HG03095 (cell line): ENCODE results near the gene NRARP.

ENCODE experiments used
- ATAC-seq: cut with Tn5 transposase; IDR thresholded peaks from one replicate; pipeline ENCODE4 v1.9.1; 2021; ENCODE audit warnings: moderate library complexity; ENCODE audit not compliant: unreplicated experiment

NRARP gene

DNA sequence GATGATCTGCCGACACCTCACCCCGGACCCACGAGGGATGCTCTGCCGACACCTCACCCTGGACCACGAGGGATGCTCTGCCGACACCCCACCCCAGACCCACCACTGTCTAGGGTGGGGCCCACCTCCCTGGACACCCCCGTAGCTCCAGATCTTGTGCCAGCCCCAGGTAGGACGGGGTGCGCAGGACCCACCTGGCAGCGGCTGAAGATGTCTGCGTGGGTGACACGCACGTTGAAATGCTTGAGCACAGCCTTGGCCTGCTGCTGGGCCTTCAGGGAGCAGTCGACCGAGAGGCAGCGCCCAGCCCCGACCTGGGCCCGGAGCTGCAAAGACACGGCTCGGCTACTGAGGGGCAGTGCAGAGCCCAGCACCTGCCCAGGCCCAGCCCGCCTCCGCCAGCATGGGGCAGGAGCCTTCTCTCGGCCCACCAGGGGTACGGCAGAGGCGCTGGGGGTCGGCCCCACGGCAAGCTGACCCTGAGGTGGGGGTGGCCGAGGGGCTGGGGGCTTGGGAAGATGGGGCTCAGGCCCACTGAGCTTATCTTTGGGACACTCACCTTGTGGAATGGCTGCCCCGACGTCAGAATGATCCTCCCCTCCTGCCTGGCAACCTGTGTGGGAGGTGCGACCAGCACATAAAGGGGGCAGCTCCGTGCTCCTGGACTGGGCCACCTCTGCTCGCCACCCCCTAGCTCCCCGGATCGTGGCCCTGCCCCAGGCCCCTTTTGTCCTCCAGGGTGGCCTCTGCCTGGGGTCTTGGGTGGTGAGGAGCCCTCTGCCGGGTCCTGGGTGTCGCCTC lies 21.7 kb upstream of the NRARP start:
- ATAC-seq: no peak

DNA sequence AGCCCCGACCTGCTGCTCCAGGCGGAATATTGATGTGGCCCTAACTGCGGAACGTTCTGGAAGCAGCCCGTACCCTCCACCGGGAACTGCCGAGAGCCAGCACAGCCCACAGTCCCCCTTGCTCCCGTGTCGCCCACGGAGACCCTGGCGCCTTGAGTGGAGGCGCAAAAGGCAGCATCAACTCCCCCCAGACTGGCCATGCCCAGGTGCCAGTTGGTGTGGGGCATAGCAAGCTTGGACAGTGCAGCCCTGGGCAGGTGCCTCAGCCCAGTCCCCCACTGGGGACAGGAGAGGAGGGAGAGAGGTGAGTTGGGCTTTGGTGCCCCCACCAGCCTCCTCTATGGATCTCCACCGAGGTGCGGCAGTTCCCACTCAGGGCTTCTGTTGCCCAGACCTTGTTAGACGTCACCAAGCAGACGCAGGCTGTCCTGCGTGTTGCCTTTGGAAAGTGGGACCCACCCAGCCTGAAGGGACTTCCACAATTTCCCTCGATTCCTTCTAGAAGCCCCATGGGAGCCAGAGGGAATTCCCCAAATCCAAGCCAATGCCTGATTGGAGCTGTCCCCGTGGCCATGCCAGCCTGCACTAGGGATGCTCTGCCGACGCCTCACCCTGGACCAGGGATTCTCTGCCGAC lies 19.8 kb upstream of the NRARP start:
- ATAC-seq: no peak

DNA sequence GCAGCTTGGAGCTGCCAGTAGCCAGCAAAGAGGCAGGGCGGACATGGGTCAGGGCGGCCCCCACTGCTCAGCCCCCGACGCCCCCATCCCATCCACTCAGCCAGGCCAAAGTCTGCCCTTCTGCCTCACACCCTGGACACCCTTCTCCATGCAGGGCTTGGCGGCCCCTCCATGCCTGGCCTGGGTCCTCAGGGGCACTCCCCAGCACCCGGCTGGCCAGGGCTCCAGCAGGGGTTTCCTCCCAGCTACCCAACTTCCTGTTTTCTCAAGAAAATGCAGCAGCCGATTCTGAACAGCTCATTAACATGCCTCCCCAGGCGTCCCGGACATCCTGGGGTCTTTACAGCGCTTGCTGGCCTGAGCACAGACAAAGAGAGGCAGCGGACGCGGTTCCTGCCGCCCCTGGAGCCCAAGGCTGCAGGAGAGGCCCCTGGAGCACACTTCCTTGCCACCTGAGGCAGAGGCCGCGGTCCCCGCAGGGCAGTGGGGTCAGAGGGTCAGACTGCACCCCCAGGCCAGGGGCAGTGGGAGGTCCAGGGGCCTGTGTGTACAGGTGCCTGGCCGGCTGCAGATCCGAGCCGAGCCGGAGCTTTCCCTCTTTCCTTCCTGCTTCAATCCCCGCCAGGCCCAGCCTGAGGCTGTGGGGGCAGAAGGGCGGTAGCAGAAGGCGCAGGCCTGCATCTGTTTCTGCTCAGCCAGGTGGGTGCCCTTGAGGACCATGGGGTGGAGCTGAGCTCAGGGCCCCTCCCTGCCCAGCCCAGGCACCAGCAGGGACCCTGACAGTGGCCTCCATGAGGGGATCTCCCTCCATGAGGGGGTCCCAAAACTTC lies 18.7 kb upstream of the NRARP start:
- no peak for ATAC-seq

DNA sequence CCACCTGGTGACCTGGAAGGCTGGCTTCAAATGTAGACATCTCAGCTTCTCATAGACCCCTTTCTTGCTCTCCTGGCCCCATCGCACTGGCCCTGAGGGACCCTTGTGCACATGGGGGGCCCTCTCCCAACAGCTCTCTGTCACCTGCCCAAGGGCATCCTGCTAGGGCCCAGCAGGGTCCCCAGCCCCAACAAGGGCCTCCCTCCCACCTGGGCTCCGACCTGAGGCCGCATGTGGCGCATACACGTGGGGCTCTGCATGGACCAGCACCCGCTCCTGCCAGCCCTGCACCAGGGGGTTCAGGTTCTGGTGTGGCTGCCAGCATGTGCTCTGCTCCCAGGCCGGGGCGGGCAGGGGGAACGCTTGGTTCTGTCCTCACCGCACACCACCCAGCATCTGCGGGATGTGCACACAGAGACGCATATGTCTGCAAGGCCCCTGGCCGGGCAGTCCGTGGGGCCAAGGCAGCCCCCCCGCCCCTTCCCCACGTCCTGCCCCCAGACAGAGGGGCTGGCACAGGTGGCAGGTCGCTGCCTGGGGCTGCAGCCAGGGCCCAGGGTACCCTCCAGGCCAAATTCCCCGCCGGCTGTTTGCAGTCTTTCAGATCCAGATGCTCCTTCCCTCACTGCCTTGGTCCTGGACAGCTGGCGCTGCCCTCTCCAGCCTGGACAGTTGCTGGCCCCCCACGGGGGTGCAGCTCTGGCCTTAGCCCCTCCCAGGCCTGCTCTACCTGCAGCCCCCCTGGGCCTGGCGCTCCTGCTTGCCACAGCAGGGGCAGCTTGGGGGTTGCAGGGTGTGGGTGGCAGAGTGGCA lies 17.9 kb upstream of the NRARP start:
- ATAC-seq: no peak

DNA sequence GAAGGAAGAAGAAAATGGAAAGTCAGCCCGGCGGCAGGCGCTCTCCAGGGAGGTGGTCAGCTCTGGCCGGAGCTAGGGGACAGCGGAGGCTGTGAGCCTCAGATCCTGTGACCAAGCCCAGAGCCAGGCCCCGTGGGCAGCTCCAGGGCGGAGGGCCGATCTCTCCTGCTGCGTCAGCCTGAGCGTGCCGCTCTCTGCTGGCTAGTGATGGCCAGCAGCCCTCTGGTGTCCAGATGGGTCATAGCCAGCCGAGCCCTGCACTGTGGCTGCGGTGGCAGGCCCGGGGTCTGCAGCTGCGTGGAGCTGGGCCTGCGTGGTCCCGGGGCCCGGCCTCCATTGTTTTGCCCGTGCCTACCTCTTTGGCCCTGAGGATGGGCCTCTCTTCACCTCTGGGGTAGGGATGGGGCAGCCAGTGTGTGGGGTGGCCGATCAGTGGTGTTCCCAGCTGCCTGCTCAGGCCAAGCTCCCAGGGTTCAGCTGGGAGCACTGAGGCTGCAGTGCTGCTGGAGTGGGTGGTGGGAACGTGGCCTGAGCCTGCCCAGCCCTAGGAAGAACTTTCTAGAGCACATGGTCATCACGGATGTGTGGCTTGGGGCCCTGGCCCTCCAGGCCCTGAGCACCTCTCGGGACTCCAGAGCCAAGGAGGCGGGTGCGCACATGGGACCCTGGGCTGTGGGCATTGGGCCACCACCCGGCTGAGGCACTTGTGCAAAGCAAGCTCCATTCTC lies 17.1 kb upstream of the NRARP start:
- ATAC-seq: no peak

DNA sequence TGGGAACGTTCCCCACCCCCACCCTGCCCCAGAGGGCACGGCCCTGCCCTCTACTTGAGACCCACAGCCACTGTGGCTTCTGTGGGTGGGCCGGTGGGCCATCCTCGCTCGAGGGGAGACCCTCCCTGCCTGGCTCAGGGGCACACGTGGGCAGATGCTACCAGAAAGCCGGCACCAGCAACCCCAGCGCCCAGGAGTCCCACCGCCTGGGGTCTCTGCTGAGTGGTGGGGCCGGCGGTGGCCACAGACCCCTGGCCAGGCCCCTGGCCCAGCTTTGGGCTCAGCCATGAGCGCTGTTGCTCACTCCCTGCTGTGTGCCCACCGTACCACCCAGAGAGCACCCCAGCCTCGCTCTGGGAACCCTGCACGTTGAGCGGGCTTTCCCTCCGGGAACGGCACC lies 16.5 kb upstream of the NRARP start:
- ATAC-seq: no peak

DNA sequence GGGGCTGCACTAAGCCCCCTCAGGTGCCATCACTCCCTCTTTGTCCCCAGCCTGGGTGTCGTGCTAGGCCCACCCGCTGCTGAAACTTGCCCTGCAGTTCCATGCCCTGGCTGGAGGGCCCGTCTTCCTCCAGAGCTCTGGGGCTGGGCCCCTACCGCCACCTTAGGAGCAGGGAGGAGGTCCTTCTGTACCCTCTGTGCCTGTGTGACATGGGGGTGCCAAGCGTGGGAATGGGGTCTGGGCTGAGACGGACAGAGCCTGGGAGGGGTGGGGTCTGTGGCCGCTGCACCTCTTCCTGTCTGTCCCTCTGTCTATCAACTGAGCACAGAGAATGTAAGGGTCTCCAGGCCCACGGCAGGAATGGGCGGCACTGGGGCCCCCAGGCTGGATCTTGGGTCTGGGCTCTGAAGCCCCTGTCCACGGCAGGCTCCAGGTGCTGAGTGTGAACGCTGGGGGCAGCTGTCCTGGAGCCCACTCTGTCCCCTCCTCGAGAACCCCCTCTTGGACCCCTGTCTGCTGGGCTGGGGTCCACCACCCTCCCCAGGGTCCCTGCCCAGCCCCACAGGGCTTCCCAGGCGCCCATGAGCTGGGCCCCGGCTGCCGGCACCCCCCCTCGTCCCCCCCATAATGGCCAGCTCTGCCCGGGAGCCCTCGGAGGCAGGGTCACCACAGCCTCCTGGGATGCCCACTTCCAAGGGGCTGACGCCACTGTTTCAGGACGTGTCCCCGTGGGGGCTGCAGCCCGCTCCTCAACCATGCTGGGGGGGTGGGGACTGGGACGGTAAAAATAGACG lies 15.8 kb upstream of the NRARP start:
- no peak for ATAC-seq

DNA sequence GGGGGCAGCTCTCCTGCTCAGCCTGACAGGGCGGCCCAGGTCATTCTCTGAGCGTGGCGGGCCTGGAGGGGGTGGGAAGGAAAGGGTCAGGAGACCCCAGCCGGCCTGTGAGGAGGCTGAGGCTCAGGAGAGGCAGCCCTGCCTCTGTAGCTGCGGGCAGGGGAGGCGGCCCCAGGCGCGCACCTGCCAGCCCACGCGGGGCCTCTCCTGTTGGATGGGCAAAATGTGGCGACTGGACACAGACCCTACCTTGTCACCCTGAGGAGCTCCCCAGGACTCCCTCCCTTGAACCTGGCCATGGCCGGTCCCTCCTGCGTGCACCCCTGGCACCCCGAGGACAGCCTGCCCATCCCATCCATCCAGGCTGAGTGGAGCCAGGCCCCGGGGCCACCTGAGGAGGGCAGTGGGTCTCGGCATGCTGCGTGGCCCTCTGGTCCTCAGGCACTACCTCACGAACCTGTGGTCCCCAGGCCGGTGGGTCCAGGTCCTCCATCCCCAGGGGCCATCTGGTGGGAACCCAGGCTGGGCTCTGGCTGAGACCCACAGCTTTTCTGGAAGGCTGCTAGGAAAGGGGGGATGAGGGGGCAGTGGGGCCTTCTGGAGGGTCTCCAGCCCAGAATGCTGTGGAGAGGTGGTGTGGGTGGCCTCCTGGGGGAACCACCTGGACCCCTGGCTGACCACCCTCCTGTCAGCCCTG lies 15.1 kb upstream of the NRARP start:
- no peak for ATAC-seq

DNA sequence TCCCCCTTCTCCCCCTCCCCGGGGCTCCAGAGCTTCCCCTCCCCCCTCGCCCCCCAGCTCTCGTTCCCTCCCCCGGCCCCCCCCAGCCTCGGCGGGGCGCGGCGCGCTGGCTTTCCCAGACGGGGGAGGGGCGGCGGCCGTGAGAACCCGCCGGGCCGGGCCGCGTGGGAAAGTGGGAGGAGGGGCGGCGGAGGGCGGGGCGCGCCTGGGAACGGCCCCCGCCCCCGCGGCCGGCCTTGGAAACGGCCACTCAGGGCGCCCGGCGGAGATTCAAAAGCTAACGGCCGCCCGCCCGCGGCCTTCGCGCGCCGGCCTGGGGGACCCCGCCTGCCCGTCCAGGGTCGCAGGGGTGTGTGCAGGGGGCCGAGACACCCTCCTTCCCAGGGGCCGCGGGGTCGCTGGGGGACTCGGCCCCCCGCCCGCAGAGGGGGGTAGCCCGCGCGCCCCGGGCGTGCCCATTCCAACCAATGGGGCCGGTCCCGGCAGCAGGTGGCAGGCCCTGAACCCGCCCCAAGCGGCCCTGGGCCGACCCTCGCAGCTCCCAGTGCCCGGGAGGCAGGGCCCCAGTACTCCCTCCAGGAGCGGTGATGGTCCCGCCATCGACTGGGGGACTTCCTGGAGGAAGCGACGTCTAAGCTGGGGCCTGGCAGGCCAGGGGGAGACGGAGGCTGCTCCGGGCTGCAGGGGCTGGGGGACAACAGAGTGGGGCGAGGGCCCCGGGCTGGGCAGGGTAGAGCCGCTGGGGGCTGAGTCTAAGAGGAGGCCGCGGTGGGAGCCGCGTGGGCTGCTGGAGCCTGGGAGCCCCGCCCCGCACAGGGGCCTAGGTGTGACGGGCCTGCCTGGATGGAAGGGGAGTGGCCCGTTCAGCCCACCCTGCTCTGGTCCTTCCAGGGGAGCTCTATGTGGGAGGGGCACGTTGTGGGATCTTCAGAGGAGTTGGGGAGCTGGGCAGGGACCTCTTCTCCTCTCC lies 14.2 kb upstream of the NRARP start:
- ATAC-seq: no peak

DNA sequence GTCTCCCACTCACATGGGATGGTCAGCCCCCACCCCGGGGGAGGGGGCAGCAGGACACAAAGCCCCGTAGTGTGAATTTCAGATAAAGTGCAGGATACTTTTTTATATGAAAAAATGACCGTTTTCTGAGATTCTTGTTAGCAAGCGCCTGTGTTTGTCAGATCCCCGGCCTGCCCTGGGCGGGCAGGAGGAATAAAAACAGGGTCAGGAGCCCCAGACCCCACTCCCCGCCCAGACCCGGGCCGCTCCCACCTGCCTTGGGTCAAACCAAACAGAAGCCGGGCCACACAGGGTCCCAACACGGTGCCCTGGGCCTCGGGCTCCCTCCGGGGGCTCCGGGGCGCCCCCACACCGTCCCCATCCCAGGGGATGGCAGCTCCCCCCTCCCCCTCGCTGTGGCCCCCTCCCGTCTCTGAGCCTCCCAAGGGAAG lies 13.5 kb upstream of the NRARP start:
- ATAC-seq: no peak

DNA sequence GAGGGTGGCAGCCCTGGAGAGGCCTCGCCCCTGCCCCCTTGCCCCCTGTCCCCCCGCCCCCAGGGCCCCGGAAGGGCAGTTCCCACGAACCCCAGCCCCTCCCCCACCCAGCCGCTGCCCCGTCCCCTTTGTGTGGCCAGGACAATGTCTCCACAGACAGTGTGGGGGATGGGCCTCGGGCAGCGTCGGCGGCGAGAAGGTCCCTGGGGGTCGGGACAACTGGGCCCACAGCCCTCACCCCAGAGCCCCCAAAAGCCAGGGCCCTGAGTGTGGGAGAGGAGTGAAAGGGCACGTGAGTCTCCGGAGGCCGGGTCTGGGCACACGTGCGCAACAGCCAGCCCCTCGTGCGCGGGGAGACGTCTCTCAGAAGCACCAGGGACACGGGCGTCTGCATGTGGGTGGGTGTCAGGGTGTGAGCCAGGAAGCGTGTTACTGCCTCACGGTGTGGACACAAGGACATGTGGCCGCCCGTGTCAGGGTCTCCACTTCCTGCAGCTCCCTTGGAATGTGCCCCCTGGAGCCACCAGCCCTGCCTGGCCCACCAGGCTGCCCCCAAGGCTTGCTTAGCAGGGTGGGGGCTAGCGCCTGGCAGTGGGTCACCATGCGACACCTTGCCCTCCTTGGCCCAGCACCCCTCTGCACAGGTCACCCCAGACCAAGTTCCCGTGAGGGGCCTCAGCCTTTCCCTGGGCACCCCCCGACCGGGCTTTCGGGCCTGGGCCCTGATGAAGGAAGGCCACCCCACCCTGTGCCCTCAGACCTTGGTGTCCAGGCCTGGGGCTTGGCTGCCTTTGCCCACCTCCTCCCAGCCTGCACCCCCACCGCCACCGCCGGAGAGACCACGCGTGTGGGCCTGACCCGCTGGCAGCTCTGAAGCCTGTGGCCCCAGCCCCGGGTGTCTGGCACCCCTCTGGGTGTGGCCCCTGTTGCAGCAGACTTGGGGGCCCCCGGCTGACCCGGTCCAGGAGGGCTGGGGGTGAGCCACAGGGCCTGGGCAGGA lies 12.8 kb upstream of the NRARP start:
- no peak for ATAC-seq

DNA sequence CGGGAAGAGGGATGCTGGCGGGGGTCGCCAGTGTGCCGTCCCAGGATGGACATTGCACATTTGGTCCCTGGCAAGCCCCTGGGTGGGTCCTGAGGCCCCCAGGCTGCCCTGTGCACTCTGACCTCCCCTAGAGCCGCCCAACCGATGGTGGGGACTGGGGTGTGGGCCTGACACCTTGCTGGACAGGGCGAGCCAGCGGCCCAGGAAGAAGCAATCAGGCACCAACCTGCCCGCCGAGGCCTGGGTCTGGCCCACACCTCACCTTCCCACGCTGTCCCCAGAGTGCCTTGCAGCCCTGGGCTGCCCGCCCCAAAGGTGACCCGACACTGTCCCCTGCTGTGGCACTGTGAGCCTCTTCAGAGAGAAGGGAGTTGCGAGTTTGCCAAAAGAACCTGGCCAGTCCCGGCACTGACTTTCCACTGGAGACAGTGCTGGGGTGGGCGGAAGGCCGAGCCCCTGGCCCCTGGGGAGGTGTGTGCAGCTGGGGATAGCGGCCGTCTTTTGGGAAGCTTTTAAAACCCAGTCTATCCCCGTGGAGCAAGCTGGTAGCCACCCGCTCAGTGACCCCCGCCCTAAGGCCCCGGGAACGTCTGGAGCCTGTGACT lies 12.0 kb upstream of the NRARP start:
- ATAC-seq: no peak

DNA sequence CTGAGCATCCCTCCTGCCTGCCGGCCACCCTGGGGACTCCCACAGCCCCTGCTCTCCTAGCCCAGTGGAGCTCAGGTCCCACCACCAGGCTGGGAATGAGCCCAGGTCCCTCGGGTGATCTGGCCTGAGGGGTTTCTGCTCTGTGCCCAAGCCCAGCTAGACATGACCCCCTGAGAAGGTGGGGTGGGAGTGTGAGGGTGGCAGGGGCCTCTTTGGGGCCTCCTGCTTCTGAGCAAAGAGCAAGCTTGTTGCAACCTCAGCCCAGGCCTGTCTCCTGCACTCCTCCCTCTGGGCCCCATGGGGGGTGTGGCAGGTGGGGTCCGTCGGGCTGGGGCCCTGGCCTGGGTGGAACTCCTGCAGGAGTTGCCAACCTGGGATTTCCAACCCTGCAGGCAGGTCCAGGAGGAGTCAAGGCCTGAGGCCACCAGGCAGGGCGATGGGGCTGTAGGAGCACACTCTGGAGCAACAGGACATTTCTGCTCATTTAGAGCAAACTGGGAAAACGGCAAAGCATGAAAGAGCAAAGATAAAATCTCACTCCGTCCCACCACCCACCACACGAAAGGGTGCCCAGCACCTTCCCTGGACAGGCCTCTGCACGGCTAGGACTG lies 11.4 kb upstream of the NRARP start:
- no peak for ATAC-seq

DNA sequence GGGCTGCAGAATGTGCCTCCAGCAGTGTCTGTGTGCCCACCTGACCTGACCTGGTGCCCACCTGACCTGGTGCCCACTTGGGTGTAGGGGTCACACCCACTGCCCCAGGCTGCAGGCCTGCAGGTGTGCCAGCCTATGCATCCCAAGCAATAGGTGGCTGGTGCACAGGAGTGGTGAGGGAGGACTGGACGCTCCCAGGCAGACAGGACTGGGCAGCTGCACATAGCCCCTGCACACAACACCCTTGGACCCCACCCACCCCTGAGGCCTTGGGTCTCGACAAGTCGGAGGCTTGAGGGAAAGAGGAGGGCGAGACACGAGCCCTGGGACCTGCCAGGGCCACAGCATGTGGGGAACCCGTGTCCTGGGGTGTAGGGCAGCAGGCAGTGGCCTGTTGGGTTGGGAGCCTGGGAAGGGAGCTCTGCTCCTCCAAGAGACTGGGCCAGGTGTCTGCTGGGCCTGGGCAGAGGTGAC lies 10.8 kb upstream of the NRARP start:
- ATAC-seq: no peak

DNA sequence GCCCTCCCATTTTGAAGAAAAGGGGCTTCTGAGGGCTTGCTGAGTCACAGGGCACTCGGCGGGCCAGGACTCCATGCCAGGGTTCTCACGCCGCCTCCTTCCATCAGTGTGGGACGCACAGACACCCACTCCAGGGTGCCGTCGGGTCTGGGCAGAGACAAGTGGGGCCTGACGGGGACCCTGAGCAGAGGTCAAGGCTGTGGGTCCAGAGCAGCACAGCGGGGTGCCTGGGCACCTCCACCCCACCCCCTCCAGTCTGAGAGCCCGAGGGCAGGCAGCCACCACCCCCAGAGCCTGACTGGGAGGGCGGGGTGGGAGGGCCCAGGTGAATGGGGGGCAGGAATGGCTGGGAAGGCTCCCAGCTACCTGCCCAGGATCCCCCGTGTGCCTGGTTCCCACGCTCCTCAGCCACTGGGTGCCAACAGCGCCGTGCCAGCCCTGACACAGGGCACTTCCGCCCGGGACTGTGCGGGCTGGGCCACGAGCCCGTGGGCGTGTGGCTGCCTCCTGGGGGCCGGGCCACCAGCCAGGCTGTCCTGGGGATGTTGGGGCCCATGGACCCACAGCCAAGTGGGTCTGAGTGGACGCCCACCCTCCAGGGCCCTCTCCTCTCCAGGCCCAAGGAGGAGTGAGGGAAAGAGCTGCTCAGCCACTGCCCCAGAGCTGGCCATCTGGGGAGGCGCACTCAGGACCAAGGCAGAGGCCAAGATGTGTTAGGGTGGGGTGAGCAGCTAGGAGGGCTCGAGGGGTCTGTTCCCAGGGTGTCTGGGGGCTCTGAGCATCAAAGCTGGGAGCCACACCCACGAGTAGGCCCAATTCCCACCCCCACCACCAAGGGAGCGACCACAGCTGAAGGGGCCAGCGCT lies 10.1 kb upstream of the NRARP start:
- no peak for ATAC-seq
